MM.1S (cell line): ENCODE results near the gene LPCAT4.

Source experiments
- DNase-seq: peaks from one replicate; pipeline ENCODE4 v3.0.0-alpha.2; 2015
- H2AFZ ChIP-seq: fragments of 300-600 bp; sonication (generic); 2 replicates; pipeline ENCODE4 v1.6.0; 2016; ENCODE audit warnings: antibody characterized with exemption, low read length
- H3F3A ChIP-seq: fragments of 300-600 bp; sonication (generic); 2 replicates; pipeline ENCODE4 v1.6.1; 2016; ENCODE audit warnings: mild to moderate bottlenecking, antibody characterized with exemption, low read length, moderate library complexity, mixed read lengths; ENCODE audit not compliant: insufficient read depth
- H3K27ac ChIP-seq: fragments of 300-600 bp; sonication (generic); 2 replicates; pipeline ENCODE4 v1.5.1; 2016; ENCODE audit warnings: mild to moderate bottlenecking, low read length
- H3K27me3 ChIP-seq: fragments of 300-600 bp; sonication (generic); replicated peaks from 2 replicates; pipeline ENCODE4 v1.6.0; 2016; ENCODE audit warnings: low read length; ENCODE audit not compliant: insufficient read depth
- H3K36me3 ChIP-seq: fragments of 300-600 bp; sonication (generic); replicated peaks from 2 replicates; pipeline ENCODE4 v1.6.1; 2016; ENCODE audit warnings: mild to moderate bottlenecking, low read length, mixed read lengths; ENCODE audit not compliant: insufficient read depth
- H3K4me1 ChIP-seq: fragments of 300-600 bp; sonication (generic); 2 replicates; pipeline ENCODE4 v1.6.1; 2016; ENCODE audit warnings: low read length, mixed read lengths
- H3K4me2 ChIP-seq: fragments of 300-600 bp; sonication (generic); 2 replicates; pipeline ENCODE4 v1.6.0; 2016; ENCODE audit warnings: low read depth, low read length
- H3K4me3 ChIP-seq: fragments of 300-600 bp; sonication (generic); 2 replicates; pipeline ENCODE4 v1.5.1; 2016; ENCODE audit warnings: low read length, mixed read lengths
- H3K79me2 ChIP-seq: fragments of 300-600 bp; sonication (generic); 2 replicates; pipeline ENCODE4 v1.6.1; 2016; ENCODE audit warnings: mixed run types, low read length, mixed read lengths
- H3K9ac ChIP-seq: fragments of 300-600 bp; sonication (generic); 2 replicates; pipeline ENCODE4 v1.6.1; 2016; ENCODE audit warnings: low read length, mixed read lengths
- H3K9me2 ChIP-seq: fragments of 300-600 bp; sonication (generic); replicated peaks from 2 replicates; pipeline ENCODE4 v1.6.1; 2016; ENCODE audit warnings: mild to moderate bottlenecking, low read length, mixed read lengths; ENCODE audit not compliant: insufficient read depth
- H3K9me3 ChIP-seq: fragments of 300-600 bp; sonication (generic); replicated peaks from 2 replicates; pipeline ENCODE4 v1.6.1; 2016; ENCODE audit warnings: mild to moderate bottlenecking, low read length, mixed read lengths; ENCODE audit not compliant: insufficient read depth
- H4K20me1 ChIP-seq: fragments of 300-600 bp; sonication (generic); 2 replicates; pipeline ENCODE4 v1.6.1; 2016; ENCODE audit warnings: mild to moderate bottlenecking, low read length, moderate library complexity, mixed read lengths; ENCODE audit not compliant: insufficient read depth
- EZH2 ChIP-seq: fragments of 300-600 bp; sonication (generic); optimal IDR thresholded peaks from 2 replicates; pipeline ENCODE3; 2017; ENCODE audit warnings: low read depth, mild to moderate bottlenecking, antibody characterized with exemption, low read length, mixed read lengths
- EZH2phosphoT487 ChIP-seq: fragments of 300-600 bp; sonication (generic); IDR thresholded peaks from 2 replicates; pipeline ENCODE4 v1.6.1; 2018; ENCODE audit warnings: antibody characterized with exemption, low read length
- TF ChIP-seq, protein P1 (sequence below): fragments of 300-600 bp; sonication (generic); IDR thresholded peaks from 2 replicates; pipeline ENCODE4 v1.5.1; 2016; ENCODE audit warnings: antibody characterized with exemption, low read length, mixed read lengths

LPCAT4 gene

DNA sequence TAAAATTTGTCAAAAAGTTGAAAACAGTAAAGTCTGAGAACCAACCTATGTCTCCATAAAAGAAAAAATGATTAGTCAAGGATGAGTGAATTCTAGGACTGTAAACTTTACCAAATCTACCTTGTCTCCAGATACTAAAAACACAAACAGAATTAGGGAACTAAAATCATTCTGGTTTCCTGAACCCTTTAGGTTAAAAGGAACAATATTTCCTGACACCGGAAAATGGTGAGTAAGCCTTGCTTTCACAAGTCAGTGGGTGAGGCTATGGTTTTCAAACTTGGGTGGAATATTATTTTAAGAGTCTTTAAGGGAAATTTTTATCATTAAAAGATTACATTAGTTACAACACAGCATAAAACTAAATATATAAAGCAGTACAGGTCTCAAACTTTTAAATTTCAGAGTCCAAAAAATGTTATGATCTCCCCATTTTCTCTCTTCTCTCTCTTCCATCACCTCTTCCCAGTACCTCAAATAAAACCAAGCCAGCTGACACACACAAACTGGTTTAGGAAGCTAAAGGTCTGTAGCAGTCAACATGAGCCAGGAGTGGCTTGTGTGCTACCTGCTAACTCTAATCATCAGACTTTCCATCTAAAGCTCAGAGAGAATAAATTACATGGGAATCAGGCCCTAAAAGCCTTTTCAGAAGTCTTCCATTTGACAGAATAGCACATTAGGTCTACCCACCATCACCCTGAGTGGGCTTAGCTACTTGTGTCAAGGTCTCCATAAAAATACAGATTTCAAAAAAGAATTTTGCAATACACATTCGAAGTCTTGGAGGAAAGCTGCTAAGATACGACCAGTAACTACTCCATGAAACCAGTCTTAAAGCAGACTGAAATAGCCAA, 31.6 kb downstream of the LPCAT4 start:
- H3K4me1 ChIP-seq: peaks cover 11% of the 10 kb centered on the region
- no peak overlapping the region; the same call in 1 of the 2 replicates for H2AFZ ChIP-seq
- H3K27me3 ChIP-seq: no peaks in the 10 kb centered on the region
- H3K4me3 ChIP-seq: peak overlapping the region; percentile 87
- H3K27ac ChIP-seq: peak overlapping the region; percentile 80
- H3K4me2 ChIP-seq: peak overlapping the region; percentile 92
- H3K36me3 ChIP-seq: no peaks in the 10 kb centered on the region; the same call in 1 of the 2 replicates
- H3K9me2 ChIP-seq: no peaks in the 10 kb centered on the region
- H3K9ac ChIP-seq: peak overlapping the region; percentile 83
- no peaks in the 10 kb centered on the region for H4K20me1 ChIP-seq
- H3F3A ChIP-seq: peaks cover 47% of the 10 kb centered on the region
- TF ChIP-seq EZH2: no peak
- TF ChIP-seq, protein P1, sequence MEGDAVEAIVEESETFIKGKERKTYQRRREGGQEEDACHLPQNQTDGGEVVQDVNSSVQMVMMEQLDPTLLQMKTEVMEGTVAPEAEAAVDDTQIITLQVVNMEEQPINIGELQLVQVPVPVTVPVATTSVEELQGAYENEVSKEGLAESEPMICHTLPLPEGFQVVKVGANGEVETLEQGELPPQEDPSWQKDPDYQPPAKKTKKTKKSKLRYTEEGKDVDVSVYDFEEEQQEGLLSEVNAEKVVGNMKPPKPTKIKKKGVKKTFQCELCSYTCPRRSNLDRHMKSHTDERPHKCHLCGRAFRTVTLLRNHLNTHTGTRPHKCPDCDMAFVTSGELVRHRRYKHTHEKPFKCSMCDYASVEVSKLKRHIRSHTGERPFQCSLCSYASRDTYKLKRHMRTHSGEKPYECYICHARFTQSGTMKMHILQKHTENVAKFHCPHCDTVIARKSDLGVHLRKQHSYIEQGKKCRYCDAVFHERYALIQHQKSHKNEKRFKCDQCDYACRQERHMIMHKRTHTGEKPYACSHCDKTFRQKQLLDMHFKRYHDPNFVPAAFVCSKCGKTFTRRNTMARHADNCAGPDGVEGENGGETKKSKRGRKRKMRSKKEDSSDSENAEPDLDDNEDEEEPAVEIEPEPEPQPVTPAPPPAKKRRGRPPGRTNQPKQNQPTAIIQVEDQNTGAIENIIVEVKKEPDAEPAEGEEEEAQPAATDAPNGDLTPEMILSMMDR: no peak
- no peak for TF ChIP-seq EZH2phosphoT487
- no peak for DNase-seq
- H3K9me3 ChIP-seq: no peaks in the 10 kb centered on the region
- H3K79me2 ChIP-seq: peaks cover 73% of the 10 kb centered on the region

DNA sequence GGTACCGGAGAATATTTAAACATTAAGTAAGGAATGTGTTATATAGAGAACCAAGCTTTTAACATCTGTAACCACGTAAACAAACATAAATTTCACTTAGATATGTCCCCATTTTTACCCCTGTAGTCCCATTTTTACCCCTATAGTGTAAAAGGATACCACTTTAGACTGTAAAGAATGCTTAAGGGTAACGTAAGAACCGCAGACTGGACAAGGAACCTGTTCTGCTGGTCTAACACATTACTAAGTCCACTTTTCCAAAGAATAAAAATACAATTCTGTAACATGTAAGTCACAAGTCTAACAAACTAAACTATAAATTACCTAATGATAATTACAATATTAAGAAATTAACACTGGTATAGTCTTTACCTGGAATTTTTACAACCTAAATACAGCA, 32.3 kb downstream of the LPCAT4 start:
- Histone ChIP-seq H3K36me3 (no peaks in the 10 kb centered on the region), H3K9me3 (no peaks in the 10 kb centered on the region), H2AFZ (0 out of 2 replicates have a peak overlapping the region, but pooled peaks have one; percentile 3), H3K9me2 (no peaks in the 10 kb centered on the region), H3K27me3 (no peaks in the 10 kb centered on the region), H4K20me1 (no peaks in the 10 kb centered on the region), H3F3A (peaks cover 47% of the 10 kb centered on the region), H3K27ac (peak overlapping the region; percentile 80), H3K4me3 (peak overlapping the region; percentile 87), H3K4me1 (peaks cover 17% of the 10 kb centered on the region), H3K4me2 (peak overlapping the region; percentile 92), H3K79me2 (peaks cover 74% of the 10 kb centered on the region), H3K9ac (peak overlapping the region; percentile 83)
- TF ChIP-seq EZH2phosphoT487 (no peak), EZH2 (no peak)
- TF ChIP-seq, protein P1: no peak
- DNase-seq: no peak

DNA sequence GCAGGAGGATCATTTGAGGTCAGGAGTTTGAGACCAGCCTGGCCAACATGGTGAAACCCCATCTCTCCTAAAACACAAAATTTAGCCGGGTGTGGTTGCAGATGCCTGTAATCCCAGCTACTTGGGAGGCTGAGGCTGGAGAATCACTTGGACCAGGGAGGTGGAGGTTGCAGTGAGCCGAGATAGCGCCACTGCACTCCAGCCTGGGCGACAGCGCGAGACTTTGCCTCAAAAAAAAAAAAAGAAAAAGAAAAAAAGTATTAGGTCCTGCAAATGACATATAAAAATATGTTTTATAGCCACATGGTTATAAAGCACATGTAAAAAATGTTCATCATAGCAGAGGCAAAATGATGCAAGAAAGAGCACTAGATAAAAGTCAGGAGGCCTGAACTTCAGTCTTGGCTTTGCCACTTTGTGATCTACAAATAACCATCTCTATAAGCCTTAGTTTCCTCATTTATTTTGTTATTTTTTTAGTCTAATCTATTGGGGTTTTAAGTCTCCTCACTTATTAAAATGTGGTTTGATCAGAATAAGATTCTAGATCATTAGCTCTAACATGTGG, 34.4 kb downstream of the LPCAT4 start:
- peaks cover 82% of the 10 kb centered on the region for H3K79me2 ChIP-seq
- H3K4me3 ChIP-seq: no peak overlapping the region
- no peak overlapping the region for H3K4me2 ChIP-seq

More for the DNA sequence above, 34.4 kb downstream of the LPCAT4 start:
- Histone ChIP-seq H3K9me2 (no peaks in the 10 kb centered on the region), H3K27ac (no peak overlapping the region), H3K4me1 (peaks cover 33% of the 10 kb centered on the region), H2AFZ (no peak overlapping the region), H3K9ac (no peak overlapping the region), H3K27me3 (no peaks in the 10 kb centered on the region), H3K36me3 (no peaks in the 10 kb centered on the region), H3K9me3 (no peaks in the 10 kb centered on the region), H4K20me1 (no peaks in the 10 kb centered on the region), H3F3A (peaks cover 54% of the 10 kb centered on the region)
- no peak for DNase-seq
- TF ChIP-seq EZH2 (no peak), EZH2phosphoT487 (no peak)
- TF ChIP-seq, protein P1: no peak
